ENCODE data around the gene PPP2R3B.

DNA sequence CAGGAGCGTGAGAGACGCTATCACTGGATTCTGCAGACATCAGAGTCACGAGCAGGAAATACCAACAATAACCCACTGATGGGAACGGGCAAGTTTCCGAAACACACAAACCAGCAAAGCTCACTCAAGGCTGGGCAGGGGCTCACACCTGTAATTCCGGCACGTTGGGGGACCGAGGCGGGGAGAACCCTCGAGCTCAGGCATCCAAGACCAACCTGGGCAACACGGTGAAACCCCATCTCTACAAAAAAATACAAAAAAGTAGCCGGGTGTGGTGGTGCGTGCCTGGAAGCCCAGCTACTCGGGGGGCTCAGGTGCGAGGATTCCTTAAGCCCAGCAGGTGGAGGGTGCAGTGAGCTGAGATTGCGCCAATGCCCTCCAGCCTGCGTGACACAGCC is 51.0 kb downstream of the PPP2R3B start:
- TF ChIP-seq, protein P1, sequence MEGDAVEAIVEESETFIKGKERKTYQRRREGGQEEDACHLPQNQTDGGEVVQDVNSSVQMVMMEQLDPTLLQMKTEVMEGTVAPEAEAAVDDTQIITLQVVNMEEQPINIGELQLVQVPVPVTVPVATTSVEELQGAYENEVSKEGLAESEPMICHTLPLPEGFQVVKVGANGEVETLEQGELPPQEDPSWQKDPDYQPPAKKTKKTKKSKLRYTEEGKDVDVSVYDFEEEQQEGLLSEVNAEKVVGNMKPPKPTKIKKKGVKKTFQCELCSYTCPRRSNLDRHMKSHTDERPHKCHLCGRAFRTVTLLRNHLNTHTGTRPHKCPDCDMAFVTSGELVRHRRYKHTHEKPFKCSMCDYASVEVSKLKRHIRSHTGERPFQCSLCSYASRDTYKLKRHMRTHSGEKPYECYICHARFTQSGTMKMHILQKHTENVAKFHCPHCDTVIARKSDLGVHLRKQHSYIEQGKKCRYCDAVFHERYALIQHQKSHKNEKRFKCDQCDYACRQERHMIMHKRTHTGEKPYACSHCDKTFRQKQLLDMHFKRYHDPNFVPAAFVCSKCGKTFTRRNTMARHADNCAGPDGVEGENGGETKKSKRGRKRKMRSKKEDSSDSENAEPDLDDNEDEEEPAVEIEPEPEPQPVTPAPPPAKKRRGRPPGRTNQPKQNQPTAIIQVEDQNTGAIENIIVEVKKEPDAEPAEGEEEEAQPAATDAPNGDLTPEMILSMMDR (conservative IDR thresholded peaks at IDR 0.05 in 1 of 2, IDR thresholded peaks at IDR 0.05 in 1 of 2; ENCODE audit: extremely low read depth in 1 of 2, insufficient read depth in 1 of 2, low read depth in 1 of 2, low read length in 2 of 2), result no peak
- TF ChIP-seq EZH2 (IDR thresholded peaks at IDR 0.05; ENCODE audit: borderline replicate concordance, low read length), result no peak

Measured in mammary epithelial cell (primary cell).